ENCODE data around the gene AGBL4.

Gene AGBL4

DNA sequence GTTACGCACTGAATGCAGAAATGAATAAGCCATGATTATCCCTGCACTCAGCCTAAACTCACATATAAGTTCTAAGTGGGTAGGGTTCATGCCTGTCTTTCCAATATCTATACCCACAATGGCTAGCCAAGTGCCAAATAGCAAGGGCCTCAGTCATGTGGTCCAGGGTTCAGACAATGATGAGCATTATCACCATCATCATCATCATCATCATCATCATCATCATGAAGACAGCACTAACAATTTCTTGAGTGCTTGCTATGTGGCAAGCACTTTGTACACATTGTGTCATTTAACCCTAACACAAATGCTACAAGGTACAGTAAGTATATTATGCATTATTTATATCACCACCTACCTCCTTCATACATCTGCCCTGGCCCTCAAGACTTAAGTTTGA lies 500.0 kb downstream of the AGBL4 start:
- DNase-seq, result no peak
- Histone ChIP-seq H3K9ac (ENCODE audit: low read length) (no peak overlapping the region), H3K14ac (ENCODE audit: low read length in 2 of 2) (no peak overlapping the region), H3K4me2 (ENCODE audit: low read length, poor library complexity, severe bottlenecking) (no peak overlapping the region), H3K4me1 (ENCODE audit: control insufficient read depth, insufficient read depth, low read depth, low read length) (no peaks in the 10 kb centered on the region), H3K79me1 (replicated peaks; ENCODE audit: low read length, poor library complexity, severe bottlenecking) (no peaks in the 10 kb centered on the region), H2BK120ac (ENCODE audit: low read depth, low read length) (no peak overlapping the region), H3K27ac (ENCODE audit: low read length, poor library complexity, severe bottlenecking) (no peak overlapping the region), H3K18ac (ENCODE audit: low read depth in 1 of 2, low read length in 2 of 2) (no peak overlapping the region), H3K23ac (ENCODE audit: low read length in 2 of 2) (no peak overlapping the region), H3K27me3 (ENCODE audit: control insufficient read depth in 1 of 2, insufficient read depth in 1 of 2, low read length in 2 of 2) (no peaks in the 10 kb centered on the region), H4K91ac (ENCODE audit: low read length) (no peak overlapping the region), H3K9me3 (ENCODE audit: control insufficient read depth, low read length) (no peaks in the 10 kb centered on the region), H3K4ac (ENCODE audit: low read depth in 1 of 2, low read length in 2 of 2) (no peak overlapping the region), H4K8ac (ENCODE audit: low read length) (no peak overlapping the region), H2BK12ac (ENCODE audit: low read length in 2 of 2) (no peak overlapping the region), H2AK5ac (ENCODE audit: low read length, severe bottlenecking) (no peak overlapping the region), H2BK5ac (ENCODE audit: low read depth, low read length, poor library complexity, severe bottlenecking) (no peak overlapping the region), H2BK15ac (ENCODE audit: low read depth, poor library complexity, severe bottlenecking) (no peak overlapping the region), H2AFZ (ENCODE audit: low read depth, low read length) (no peak overlapping the region), H3K36me3 (ENCODE audit: control insufficient read depth in 1 of 2, insufficient read depth in 2 of 2, low read depth in 1 of 2, low read length in 2 of 2) (no peaks in the 10 kb centered on the region), H3K4me3 (ENCODE audit: insufficient read depth in 1 of 2, low read depth in 1 of 2, low read length in 2 of 2) (no peak overlapping the region)
- WGBS, result 83% methylated on average over 1 of the region's 1 CpG

DNA sequence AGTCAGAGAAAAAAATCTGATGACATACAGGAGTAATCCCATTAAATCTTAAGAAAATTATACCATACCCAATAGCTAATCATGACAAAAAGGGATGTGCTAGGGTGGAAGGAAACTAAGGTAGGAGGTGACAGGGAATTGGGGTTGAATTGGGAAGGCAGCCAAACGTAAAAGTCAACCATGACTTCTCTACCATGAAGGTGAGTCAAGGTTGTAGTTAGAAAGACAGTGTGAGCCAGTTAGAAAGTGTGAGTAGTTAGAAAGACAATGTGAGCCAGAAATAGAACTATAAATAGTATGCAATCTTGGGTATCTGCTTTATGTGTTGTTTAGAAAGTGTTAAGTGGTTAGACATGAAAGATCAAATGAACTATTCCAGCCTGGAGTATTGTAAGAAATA lies 556.8 kb downstream of the AGBL4 start:
- no peak overlapping the region for H2BK5ac ChIP-seq (ENCODE audit: low read depth, low read length, poor library complexity, severe bottlenecking)
- no peaks in the 10 kb centered on the region for H3K27me3 ChIP-seq (ENCODE audit: control insufficient read depth in 1 of 2, insufficient read depth in 1 of 2, low read length in 2 of 2)
- no peak overlapping the region for H4K8ac ChIP-seq (ENCODE audit: low read length)
- H3K36me3 ChIP-seq (ENCODE audit: control insufficient read depth in 1 of 2, insufficient read depth in 2 of 2, low read depth in 1 of 2, low read length in 2 of 2), result no peaks in the 10 kb centered on the region
- H2AK5ac ChIP-seq (ENCODE audit: low read length, severe bottlenecking), result no peak overlapping the region
- no peak overlapping the region for H3K4me2 ChIP-seq (ENCODE audit: low read length, poor library complexity, severe bottlenecking)
- H4K91ac ChIP-seq (ENCODE audit: low read length), result no peak overlapping the region
- H3K18ac ChIP-seq (ENCODE audit: low read depth in 1 of 2, low read length in 2 of 2), result no peak overlapping the region
- H2AFZ ChIP-seq (ENCODE audit: low read depth, low read length), result no peak overlapping the region
- 32% methylated on average over 1 of the region's 1 CpG for WGBS
- H3K9me3 ChIP-seq (ENCODE audit: control insufficient read depth, low read length), result peaks cover 19% of the 10 kb centered on the region
- no peaks in the 10 kb centered on the region for H3K79me1 ChIP-seq (replicated peaks; ENCODE audit: low read length, poor library complexity, severe bottlenecking)
- no peaks in the 10 kb centered on the region for H3K4me1 ChIP-seq (ENCODE audit: control insufficient read depth, insufficient read depth, low read depth, low read length)
- no peak overlapping the region for H3K23ac ChIP-seq (ENCODE audit: low read length in 2 of 2)
- H2BK12ac ChIP-seq (ENCODE audit: low read length in 2 of 2), result no peak overlapping the region
- no peak overlapping the region for H3K27ac ChIP-seq (ENCODE audit: low read length, poor library complexity, severe bottlenecking)
- no peak overlapping the region for H3K9ac ChIP-seq (ENCODE audit: low read length)
- H3K14ac ChIP-seq (ENCODE audit: low read length in 2 of 2), result no peak overlapping the region
- H3K4me3 ChIP-seq (ENCODE audit: insufficient read depth in 1 of 2, low read depth in 1 of 2, low read length in 2 of 2), result no peak overlapping the region
- H2BK120ac ChIP-seq (ENCODE audit: low read depth, low read length), result no peak overlapping the region
- DNase-seq, result no peak
- no peak overlapping the region for H2BK15ac ChIP-seq (ENCODE audit: low read depth, poor library complexity, severe bottlenecking)
- no peak overlapping the region for H3K4ac ChIP-seq (ENCODE audit: low read depth in 1 of 2, low read length in 2 of 2)

DNA sequence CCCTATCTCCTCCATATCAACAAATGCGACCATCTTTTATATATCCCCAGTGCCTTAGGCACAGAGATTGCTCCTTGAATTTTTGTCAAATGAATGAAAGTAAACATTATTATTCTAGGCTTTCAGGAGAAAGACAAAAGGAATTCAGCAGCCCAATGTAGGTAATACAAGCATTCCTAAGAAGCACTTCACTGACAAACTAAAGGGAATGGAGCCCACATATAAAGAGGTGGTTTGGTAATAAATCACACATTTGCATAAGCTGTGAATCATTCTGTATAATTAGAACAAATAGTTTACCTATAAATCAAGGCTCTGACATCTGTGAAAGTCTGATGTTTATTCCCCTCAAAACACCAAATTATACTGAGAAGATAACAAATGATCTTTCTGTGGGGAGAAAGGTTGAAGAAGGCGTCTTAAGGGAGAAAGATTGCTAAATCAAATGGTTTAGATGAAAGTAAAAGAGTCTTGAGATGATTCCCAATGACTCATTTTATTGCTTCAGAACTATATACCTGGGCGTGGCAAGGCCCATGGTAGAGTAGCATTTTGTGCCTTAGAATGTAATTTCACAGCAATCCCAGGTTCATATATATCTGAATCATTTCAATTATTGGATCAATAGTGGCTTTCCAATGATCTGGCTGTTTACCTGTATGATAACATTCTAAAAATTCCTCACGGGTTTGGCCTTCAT lies 558.1 kb downstream of the AGBL4 start:
- WGBS, result 17% methylated on average over 1 of the region's 4 CpGs
- Histone ChIP-seq H2AK5ac (ENCODE audit: low read length, severe bottlenecking) (no peak overlapping the region), H2BK15ac (ENCODE audit: low read depth, poor library complexity, severe bottlenecking) (no peak overlapping the region), H3K36me3 (ENCODE audit: control insufficient read depth in 1 of 2, insufficient read depth in 2 of 2, low read depth in 1 of 2, low read length in 2 of 2) (no peaks in the 10 kb centered on the region), H3K14ac (ENCODE audit: low read length in 2 of 2) (no peak overlapping the region), H3K4me2 (ENCODE audit: low read length, poor library complexity, severe bottlenecking) (no peak overlapping the region), H3K79me1 (replicated peaks; ENCODE audit: low read length, poor library complexity, severe bottlenecking) (no peaks in the 10 kb centered on the region), H3K4me1 (ENCODE audit: control insufficient read depth, insufficient read depth, low read depth, low read length) (no peaks in the 10 kb centered on the region), H3K27me3 (ENCODE audit: control insufficient read depth in 1 of 2, insufficient read depth in 1 of 2, low read length in 2 of 2) (no peaks in the 10 kb centered on the region), H2BK120ac (ENCODE audit: low read depth, low read length) (no peak overlapping the region), H2AFZ (ENCODE audit: low read depth, low read length) (no peak overlapping the region), H3K4me3 (ENCODE audit: insufficient read depth in 1 of 2, low read depth in 1 of 2, low read length in 2 of 2) (no peak overlapping the region), H3K9me3 (ENCODE audit: control insufficient read depth, low read length) (peaks cover 17% of the 10 kb centered on the region), H2BK12ac (ENCODE audit: low read length in 2 of 2) (no peak overlapping the region), H3K9ac (ENCODE audit: low read length) (no peak overlapping the region), H3K23ac (ENCODE audit: low read length in 2 of 2) (no peak overlapping the region), H4K91ac (ENCODE audit: low read length) (no peak overlapping the region), H4K8ac (ENCODE audit: low read length) (no peak overlapping the region), H3K4ac (ENCODE audit: low read depth in 1 of 2, low read length in 2 of 2) (no peak overlapping the region), H2BK5ac (ENCODE audit: low read depth, low read length, poor library complexity, severe bottlenecking) (no peak overlapping the region), H3K18ac (ENCODE audit: low read depth in 1 of 2, low read length in 2 of 2) (no peak overlapping the region), H3K27ac (ENCODE audit: low read length, poor library complexity, severe bottlenecking) (no peak overlapping the region)
- DNase-seq, result no peak

DNA sequence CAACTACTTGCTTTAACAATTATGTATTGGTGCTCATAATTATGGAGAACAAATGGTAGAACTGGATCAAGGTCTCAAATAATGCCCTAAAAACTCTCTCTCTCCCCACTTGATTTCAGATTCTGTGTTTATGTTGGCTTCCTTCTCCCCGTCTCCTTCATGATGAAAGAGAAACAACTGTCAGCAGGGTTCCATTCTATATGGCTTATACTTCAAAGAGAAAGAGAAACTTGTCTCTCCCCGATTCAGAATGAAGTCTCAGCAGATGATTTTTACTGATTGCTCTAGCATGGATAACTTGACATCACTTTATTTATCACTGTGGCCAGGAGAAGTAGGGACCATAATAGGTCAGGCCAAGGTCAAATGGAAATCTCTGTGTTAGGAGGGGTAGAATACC lies 575.6 kb downstream of the AGBL4 start:
- WGBS, result 47% methylated on average over 2 of the region's 2 CpGs
- no peak for DNase-seq
- Histone ChIP-seq H4K91ac (ENCODE audit: low read length) (no peak overlapping the region), H3K9me3 (ENCODE audit: control insufficient read depth, low read length) (peaks cover 34% of the 10 kb centered on the region), H3K4ac (ENCODE audit: low read depth in 1 of 2, low read length in 2 of 2) (no peak overlapping the region), H3K79me1 (replicated peaks; ENCODE audit: low read length, poor library complexity, severe bottlenecking) (no peaks in the 10 kb centered on the region), H3K36me3 (ENCODE audit: control insufficient read depth in 1 of 2, insufficient read depth in 2 of 2, low read depth in 1 of 2, low read length in 2 of 2) (no peaks in the 10 kb centered on the region), H2AFZ (ENCODE audit: low read depth, low read length) (no peak overlapping the region), H2AK5ac (ENCODE audit: low read length, severe bottlenecking) (no peak overlapping the region), H2BK5ac (ENCODE audit: low read depth, low read length, poor library complexity, severe bottlenecking) (no peak overlapping the region), H3K9ac (ENCODE audit: low read length) (no peak overlapping the region), H2BK15ac (ENCODE audit: low read depth, poor library complexity, severe bottlenecking) (no peak overlapping the region), H3K4me2 (ENCODE audit: low read length, poor library complexity, severe bottlenecking) (no peak overlapping the region), H2BK12ac (ENCODE audit: low read length in 2 of 2) (no peak overlapping the region), H3K14ac (ENCODE audit: low read length in 2 of 2) (no peak overlapping the region), H3K4me3 (ENCODE audit: insufficient read depth in 1 of 2, low read depth in 1 of 2, low read length in 2 of 2) (no peak overlapping the region), H4K8ac (ENCODE audit: low read length) (no peak overlapping the region), H2BK120ac (ENCODE audit: low read depth, low read length) (no peak overlapping the region), H3K23ac (ENCODE audit: low read length in 2 of 2) (no peak overlapping the region), H3K27me3 (ENCODE audit: control insufficient read depth in 1 of 2, insufficient read depth in 1 of 2, low read length in 2 of 2) (no peaks in the 10 kb centered on the region), H3K18ac (ENCODE audit: low read depth in 1 of 2, low read length in 2 of 2) (no peak overlapping the region), H3K27ac (ENCODE audit: low read length, poor library complexity, severe bottlenecking) (no peak overlapping the region), H3K4me1 (ENCODE audit: control insufficient read depth, insufficient read depth, low read depth, low read length) (no peaks in the 10 kb centered on the region)

Measured in mesenchymal stem cell (in vitro differentiated cells and primary cell).